ENCODE data around the gene DCAF6.

Gene DCAF6

DNA sequence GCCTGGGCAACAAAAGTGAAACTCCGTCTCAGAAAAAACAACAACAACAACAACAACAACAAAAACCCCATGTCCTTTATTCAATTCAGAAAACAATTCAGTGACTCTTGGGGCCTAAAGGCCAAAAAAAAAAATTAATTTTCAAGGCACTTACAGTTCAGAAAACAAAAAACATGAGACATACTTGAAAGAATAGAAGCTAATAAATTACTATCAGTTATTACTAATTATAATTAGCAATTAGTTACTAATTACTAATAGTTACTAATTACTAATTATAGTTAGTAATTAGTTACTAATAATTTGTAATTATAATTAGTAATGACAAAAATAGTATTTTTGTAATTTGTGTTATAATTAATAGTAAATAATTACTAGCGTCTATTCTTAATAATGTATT, 57.2 kb downstream of the DCAF6 start:
- H2AFZ ChIP-seq (ENCODE audit: low read depth, low read length), result no peak overlapping the region
- no peak overlapping the region for H3K27ac ChIP-seq (ENCODE audit: low read length)
- TF ChIP-seq CTCF (IDR thresholded peaks at IDR 0.05; ENCODE audit: borderline replicate concordance, extremely low read depth, low read length, poor library complexity, severe bottlenecking), result no peak
- no peak for TF ChIP-seq EZH2 (IDR thresholded peaks at IDR 0.05; ENCODE audit: borderline replicate concordance, low read depth, low read length, severe bottlenecking)
- ATAC-seq (ENCODE audit: insufficient read depth, low read depth) (no peak), DNase-seq (no peak)
- no peak overlapping the region for H3K4me2 ChIP-seq (ENCODE audit: insufficient read depth, low read length)
- H3K4me3 ChIP-seq (ENCODE audit: low read depth in 1 of 2, low read length in 2 of 2), result no peak overlapping the region
- no peak overlapping the region for H3K9ac ChIP-seq (ENCODE audit: low read depth, low read length)
- peaks cover 40% of the 10 kb centered on the region for H3K36me3 ChIP-seq (ENCODE audit: insufficient read depth, low read length)
- H3K4me1 ChIP-seq (ENCODE audit: insufficient read depth, low read length), result no peaks in the 10 kb centered on the region
- H3K79me2 ChIP-seq (ENCODE audit: insufficient read depth, low read length), result no peaks in the 10 kb centered on the region
- H3K9me3 ChIP-seq (ENCODE audit: insufficient read depth, low read length, severe bottlenecking), result no peaks in the 10 kb centered on the region
- H3K27me3 ChIP-seq (ENCODE audit: insufficient read depth, low read length, poor library complexity), result no peaks in the 10 kb centered on the region
- no peaks in the 10 kb centered on the region for H4K20me1 ChIP-seq (ENCODE audit: insufficient read depth, low read length)

DNA sequence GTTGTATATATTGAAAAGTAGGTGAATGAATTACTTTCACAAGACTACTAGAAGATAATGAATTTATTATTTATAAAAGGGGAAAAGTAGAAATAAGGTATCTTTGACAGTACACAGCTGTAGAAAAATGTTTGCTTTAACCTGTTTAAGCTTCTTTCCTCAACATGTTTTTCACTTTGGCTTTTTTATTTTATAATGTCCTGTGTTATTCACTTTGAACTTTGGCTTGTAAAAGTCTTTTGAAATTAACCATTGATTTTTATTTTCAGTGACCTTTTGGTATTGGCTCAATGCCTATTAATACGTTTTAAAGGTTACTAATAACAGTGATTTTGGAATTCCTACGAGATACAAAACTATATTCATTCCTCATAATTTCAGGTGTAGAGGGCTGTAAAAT, 58.1 kb downstream of the DCAF6 start:
- Histone ChIP-seq H3K36me3 (ENCODE audit: insufficient read depth, low read length) (peaks cover 41% of the 10 kb centered on the region), H3K4me1 (ENCODE audit: insufficient read depth, low read length) (no peaks in the 10 kb centered on the region), H3K27ac (ENCODE audit: low read length) (no peak overlapping the region), H3K27me3 (ENCODE audit: insufficient read depth, low read length, poor library complexity) (no peaks in the 10 kb centered on the region), H3K4me3 (ENCODE audit: low read depth in 1 of 2, low read length in 2 of 2) (no peak overlapping the region), H3K4me2 (ENCODE audit: insufficient read depth, low read length) (no peak overlapping the region), H3K9me3 (ENCODE audit: insufficient read depth, low read length, severe bottlenecking) (no peaks in the 10 kb centered on the region), H3K79me2 (ENCODE audit: insufficient read depth, low read length) (no peaks in the 10 kb centered on the region), H2AFZ (ENCODE audit: low read depth, low read length) (no peak overlapping the region), H3K9ac (ENCODE audit: low read depth, low read length) (no peak overlapping the region), H4K20me1 (ENCODE audit: insufficient read depth, low read length) (no peaks in the 10 kb centered on the region)
- TF ChIP-seq CTCF (IDR thresholded peaks at IDR 0.05; ENCODE audit: borderline replicate concordance, extremely low read depth, low read length, poor library complexity, severe bottlenecking), result no peak
- no peak for TF ChIP-seq EZH2 (IDR thresholded peaks at IDR 0.05; ENCODE audit: borderline replicate concordance, low read depth, low read length, severe bottlenecking)
- DNase-seq, result no peak
- no peak for ATAC-seq (ENCODE audit: insufficient read depth, low read depth)

DNA sequence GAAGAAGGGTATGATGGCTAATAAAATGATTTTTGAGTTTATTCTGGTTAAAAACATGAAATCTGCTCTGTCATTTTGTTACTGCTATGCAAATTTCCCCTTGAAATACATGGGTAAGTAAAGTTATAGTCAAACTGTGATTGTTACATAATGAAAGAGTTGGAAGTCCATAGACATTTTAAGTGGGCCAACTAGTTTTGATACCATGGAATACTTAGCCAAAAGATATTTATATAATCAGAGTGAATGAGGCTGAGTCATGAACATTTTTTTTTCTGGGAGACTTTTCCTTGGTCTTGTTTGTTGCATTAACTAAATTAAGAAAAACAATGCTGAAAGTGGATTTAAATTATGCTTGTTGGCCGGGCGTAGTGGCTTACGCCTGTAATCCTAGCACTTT, 58.6 kb downstream of the DCAF6 start:
- no peaks in the 10 kb centered on the region for H3K79me2 ChIP-seq (ENCODE audit: insufficient read depth, low read length)
- ATAC-seq (ENCODE audit: insufficient read depth, low read depth) (no peak), DNase-seq (no peak)
- no peak overlapping the region for H3K27ac ChIP-seq (ENCODE audit: low read length)
- no peak overlapping the region for H3K9ac ChIP-seq (ENCODE audit: low read depth, low read length)
- H3K36me3 ChIP-seq (ENCODE audit: insufficient read depth, low read length), result peaks cover 41% of the 10 kb centered on the region
- H3K4me2 ChIP-seq (ENCODE audit: insufficient read depth, low read length), result no peak overlapping the region
- no peaks in the 10 kb centered on the region for H4K20me1 ChIP-seq (ENCODE audit: insufficient read depth, low read length)
- TF ChIP-seq EZH2 (IDR thresholded peaks at IDR 0.05; ENCODE audit: borderline replicate concordance, low read depth, low read length, severe bottlenecking) (no peak), CTCF (IDR thresholded peaks at IDR 0.05; ENCODE audit: borderline replicate concordance, extremely low read depth, low read length, poor library complexity, severe bottlenecking) (no peak)
- no peak overlapping the region for H2AFZ ChIP-seq (ENCODE audit: low read depth, low read length)
- H3K4me1 ChIP-seq (ENCODE audit: insufficient read depth, low read length), result no peaks in the 10 kb centered on the region
- H3K27me3 ChIP-seq (ENCODE audit: insufficient read depth, low read length, poor library complexity), result no peaks in the 10 kb centered on the region
- H3K9me3 ChIP-seq (ENCODE audit: insufficient read depth, low read length, severe bottlenecking), result no peaks in the 10 kb centered on the region
- no peak overlapping the region for H3K4me3 ChIP-seq (ENCODE audit: low read depth in 1 of 2, low read length in 2 of 2)

- no peak for ATAC-seq (ENCODE audit: insufficient read depth, low read depth)
- H3K27ac ChIP-seq (ENCODE audit: low read length), result no peak overlapping the region
- H3K4me2 ChIP-seq (ENCODE audit: insufficient read depth, low read length), result no peak overlapping the region
- no peaks in the 10 kb centered on the region for H3K27me3 ChIP-seq (ENCODE audit: insufficient read depth, low read length, poor library complexity)
- no peak for DNase-seq
- no peak overlapping the region for H3K4me3 ChIP-seq (ENCODE audit: low read depth in 1 of 2, low read length in 2 of 2)
- H3K9ac ChIP-seq (ENCODE audit: low read depth, low read length), result no peak overlapping the region
- H3K4me1 ChIP-seq (ENCODE audit: insufficient read depth, low read length), result no peaks in the 10 kb centered on the region
- TF ChIP-seq EZH2 (IDR thresholded peaks at IDR 0.05; ENCODE audit: borderline replicate concordance, low read depth, low read length, severe bottlenecking) (no peak), CTCF (IDR thresholded peaks at IDR 0.05; ENCODE audit: borderline replicate concordance, extremely low read depth, low read length, poor library complexity, severe bottlenecking) (no peak)
- H3K36me3 ChIP-seq (ENCODE audit: insufficient read depth, low read length), result peaks cover 44% of the 10 kb centered on the region
- no peaks in the 10 kb centered on the region for H3K79me2 ChIP-seq (ENCODE audit: insufficient read depth, low read length)
- no peaks in the 10 kb centered on the region for H4K20me1 ChIP-seq (ENCODE audit: insufficient read depth, low read length)
- no peaks in the 10 kb centered on the region for H3K9me3 ChIP-seq (ENCODE audit: insufficient read depth, low read length, severe bottlenecking)
- no peak overlapping the region for H2AFZ ChIP-seq (ENCODE audit: low read depth, low read length)
Observed at GRCh38 chr1:167996266-167996665, 59.8 kb downstream of the DCAF6 start.
